GM21390 (cell line): ENCODE data around the gene PTPRF.

Experiments used
- ATAC-seq: cut with Tn5 transposase; IDR thresholded peaks from one replicate; pipeline ENCODE4 v1.9.1; 2021; ENCODE audit not compliant: unreplicated experiment

The PTPRF gene

GRCh38 chr1:43512681-43513080 lies 18.0 kb upstream of the PTPRF start:
- ATAC-seq, result no peak

GRCh38 chr1:43513471-43514173 lies 17.1 kb upstream of the PTPRF start:
- ATAC-seq, result no peak

- no peak for ATAC-seq
Measured at GRCh38 chr1:43518935-43519686, 11.6 kb upstream of the PTPRF start.

DNA sequence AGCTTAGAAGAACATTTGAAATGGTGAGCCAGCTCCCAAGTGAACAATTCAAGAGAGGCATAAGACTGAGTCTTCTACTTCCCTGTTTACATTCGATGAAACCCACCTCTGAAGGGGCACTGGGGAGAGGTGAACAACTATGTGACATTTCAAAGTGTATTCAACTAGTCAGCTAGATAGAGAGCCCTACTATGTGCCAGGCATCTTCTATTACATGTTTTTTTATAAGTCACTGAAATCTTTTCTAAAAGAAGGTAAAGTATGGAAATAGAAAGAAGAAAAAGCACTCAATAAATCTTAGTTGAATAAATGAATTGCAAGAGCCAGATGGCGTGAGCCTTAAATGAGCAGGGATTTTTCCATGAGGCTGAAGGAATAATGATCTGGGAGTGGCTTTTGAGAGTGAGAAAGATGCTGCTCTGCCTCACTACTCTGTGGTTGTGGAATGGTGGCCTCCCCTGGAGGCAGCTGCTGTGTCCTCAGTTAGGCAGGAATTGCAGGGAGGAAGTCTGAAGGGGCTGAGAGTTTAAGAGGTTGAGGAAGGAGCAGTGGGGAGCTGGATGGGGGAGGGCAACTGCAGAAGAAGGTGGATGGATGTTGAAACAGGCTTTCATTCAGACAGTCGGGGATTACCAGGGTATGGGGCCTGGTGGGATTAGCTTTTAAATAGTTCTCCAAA lies 10.4 kb upstream of the PTPRF start:
- ATAC-seq, result no peak

- no peak for ATAC-seq
Measured at GRCh38 chr1:43521078-43521477, 9.6 kb upstream of the PTPRF start.

DNA sequence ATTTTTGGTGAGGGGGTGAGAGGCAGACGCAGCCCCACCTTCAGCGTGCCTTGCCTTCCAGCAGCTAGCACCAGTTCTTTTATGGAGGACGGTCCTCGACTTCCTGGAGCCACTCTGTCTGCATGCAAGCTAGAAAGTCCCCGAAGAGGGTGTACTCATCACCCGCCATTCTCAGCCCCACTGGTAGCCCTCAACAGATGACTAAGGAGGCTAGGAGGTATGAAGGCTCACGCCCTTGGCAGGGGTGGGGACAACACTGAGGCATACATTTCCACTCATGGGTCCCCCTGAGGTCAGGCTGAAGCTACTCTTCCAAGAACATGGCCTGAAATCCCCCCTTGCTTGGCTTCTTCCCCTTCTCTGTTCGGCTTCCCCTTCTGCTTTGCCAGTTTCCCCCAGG lies 8.9 kb upstream of the PTPRF start:
- ATAC-seq, result no peak

- no peak for ATAC-seq
Measured at GRCh38 chr1:43522431-43522775, 8.3 kb upstream of the PTPRF start.

DNA sequence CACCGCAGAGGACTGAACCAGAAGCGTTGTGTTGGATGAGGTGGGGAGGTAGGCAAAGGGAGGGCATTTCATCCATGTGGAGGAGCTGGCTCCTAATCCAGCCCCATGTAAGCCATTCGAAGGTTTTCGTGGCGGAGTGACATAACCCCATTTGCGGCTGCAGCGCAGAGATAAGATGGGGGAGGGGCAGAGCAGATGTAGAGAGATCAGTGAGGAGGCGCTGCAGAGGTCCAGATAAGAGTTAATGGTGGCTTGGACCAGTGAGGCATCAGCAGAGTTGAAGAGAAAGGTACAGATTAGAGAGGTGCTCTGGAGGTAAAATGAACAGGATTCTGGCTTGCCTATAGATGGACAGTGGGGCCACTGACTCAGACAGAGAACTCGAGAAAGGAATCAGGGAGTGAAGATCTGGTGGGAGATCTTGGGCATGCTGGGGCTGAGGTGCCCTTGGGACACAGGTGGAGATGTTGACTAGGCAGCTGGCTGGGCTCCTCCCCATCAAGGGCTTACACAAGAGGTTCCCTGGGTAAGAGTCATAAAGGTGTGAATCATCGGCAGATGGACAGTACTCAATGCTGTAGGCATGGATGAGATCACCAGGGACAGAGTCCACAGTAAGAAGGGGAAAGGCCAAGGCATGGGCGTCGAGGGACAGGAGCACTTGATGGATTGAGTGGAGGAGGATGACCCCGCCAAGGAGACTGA lies 7.8 kb upstream of the PTPRF start:
- no peak for ATAC-seq

DNA sequence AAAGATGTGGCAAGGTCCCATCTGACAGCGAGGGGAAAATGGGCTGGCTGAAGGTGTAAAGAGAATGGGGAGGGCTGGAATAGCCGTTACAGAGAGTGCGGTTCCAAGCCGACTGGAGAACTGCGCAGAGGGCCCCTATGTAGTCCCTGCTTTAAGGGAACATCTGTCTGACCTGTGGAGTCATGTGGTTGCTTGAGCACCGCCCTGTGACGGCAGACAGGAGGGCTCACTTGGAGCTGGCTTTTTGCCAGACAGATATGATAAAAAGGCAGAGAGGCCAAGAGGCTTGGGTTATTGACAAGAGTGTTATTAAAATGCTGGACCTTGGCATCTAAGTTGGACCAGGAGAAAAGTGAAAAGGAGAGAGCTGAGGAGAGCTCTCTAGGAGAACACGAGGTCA lies 5.9 kb upstream of the PTPRF start:
- ATAC-seq, result no peak

GRCh38 chr1:43526002-43526401 lies 4.7 kb upstream of the PTPRF start:
- no peak for ATAC-seq

DNA sequence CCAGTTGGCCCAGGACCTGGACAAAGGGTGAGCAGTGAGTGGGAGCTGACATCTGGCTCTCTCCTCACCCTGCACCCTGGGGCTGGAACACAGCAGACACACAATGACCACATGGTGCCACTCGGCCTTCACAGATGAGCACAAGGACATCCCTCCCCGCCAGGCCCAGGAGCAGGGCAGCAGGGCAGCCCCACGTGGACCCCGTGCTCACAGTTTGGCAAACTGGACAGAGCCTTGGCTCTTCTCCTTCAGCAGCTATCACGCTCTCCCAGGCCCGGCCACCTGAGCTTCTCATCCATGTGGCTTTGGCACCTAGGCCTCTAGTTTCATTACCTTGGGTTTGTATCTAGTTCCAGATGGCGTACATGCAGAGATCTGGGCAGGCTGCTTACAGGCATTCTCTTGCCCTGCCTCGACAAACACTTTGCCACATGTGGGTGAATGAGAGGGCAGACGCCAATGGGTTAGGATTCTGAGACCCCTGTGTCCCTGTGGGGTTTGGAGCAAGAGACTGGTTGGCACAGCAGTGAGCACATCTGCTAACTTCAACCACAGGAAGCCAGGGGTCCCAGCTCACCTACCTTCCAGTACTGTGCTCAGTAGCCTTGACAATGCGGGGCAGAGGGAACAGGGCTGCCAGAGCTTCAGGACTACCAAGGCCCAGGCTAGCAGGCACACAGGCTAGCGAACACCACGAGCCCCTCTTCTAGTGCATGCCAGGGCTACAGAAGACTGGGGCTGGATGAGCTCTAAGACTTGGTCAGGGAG lies 3.4 kb upstream of the PTPRF start:
- no peak for ATAC-seq

GRCh38 chr1:43529206-43529731 lies 1.4 kb upstream of the PTPRF start:
- no peak for ATAC-seq

DNA sequence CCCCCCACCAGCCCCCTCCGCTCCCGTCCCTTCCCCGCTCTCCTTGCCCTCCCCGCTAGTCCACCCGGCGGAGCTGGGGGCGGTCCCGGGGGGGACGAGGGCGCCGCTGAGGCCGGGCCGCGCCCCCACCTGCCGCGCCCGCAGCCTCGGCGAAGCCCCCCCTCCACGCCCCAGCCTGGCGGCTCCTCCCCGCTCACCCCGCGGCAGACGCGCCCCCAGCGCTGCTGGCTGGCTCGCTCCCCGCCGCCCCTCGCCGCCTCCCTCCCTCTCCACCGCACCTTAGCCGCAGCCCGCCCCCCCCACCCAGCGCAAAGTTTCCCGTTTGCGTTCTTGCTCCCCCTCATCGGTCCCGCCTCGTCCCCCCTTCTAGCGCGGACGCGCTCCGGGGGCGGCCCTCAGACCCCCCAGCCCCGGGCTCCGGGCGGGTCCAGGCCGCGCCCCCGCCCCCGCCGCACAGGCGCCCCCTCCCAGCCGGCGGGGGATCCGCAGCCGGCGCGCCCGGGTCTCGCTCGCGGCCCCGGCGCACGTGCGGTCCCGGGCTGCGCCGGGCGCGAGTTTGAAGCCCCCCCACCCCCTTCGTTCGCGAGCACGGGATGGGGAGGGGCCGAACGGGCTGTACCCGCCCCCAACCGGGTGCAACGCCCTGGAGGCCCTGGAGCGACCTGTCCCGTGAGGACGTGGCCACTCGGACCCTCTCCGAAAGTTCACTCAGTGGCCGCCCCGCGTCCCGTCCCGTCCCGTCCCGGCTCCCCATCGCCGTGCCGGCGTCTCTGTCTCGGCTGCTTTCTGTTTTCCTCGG lies 623 bp downstream of the PTPRF start:
- no peak for ATAC-seq

- no peak for ATAC-seq
Measured at GRCh38 chr1:43531906-43532584, 1.4 kb downstream of the PTPRF start.

GRCh38 chr1:43532716-43533115 lies 2.0 kb downstream of the PTPRF start:
- no peak for ATAC-seq

GRCh38 chr1:43533584-43533983 lies 2.9 kb downstream of the PTPRF start:
- no peak for ATAC-seq

GRCh38 chr1:43534256-43534655 lies 3.6 kb downstream of the PTPRF start:
- ATAC-seq, result no peak

- no peak for ATAC-seq
Measured at GRCh38 chr1:43536196-43536863, 5.6 kb downstream of the PTPRF start.
